Ishikawa (cell line): ENCODE results near the gene PITPNC1.

ENCODE experiments used
- CEBPB ChIP-seq: IDR thresholded peaks from 2 replicates; pipeline ENCODE4 v1.6.1; 2012
- CREB1 ChIP-seq: IDR thresholded peaks from 2 replicates; pipeline ENCODE4 v1.6.1; 2012; ENCODE audit warnings: low read depth
- EP300 ChIP-seq: IDR thresholded peaks from 2 replicates; pipeline ENCODE4 v1.6.1; 2012; ENCODE audit warnings: borderline replicate concordance
- FOXM1 ChIP-seq: IDR thresholded peaks from 2 replicates; pipeline ENCODE4 v1.6.1; 2012; ENCODE audit warnings: low read depth, borderline replicate concordance
- NFIC ChIP-seq: IDR thresholded peaks from 2 replicates; pipeline ENCODE4 v1.6.1; 2012
- RAD21 ChIP-seq: IDR thresholded peaks from 2 replicates; pipeline ENCODE4 v1.6.1; 2012; ENCODE audit warnings: low read depth
- TAF1 ChIP-seq: IDR thresholded peaks from 2 replicates; pipeline ENCODE4 v1.6.1; 2012; ENCODE audit warnings: low read depth, mild to moderate bottlenecking
- TCF12 ChIP-seq: IDR thresholded peaks from 2 replicates; pipeline ENCODE4 v1.6.1; 2012; ENCODE audit warnings: low read depth
- YY1 ChIP-seq: IDR thresholded peaks from 2 replicates; pipeline ENCODE4 v1.6.1; 2012; ENCODE audit warnings: low read depth
- ZBTB7A ChIP-seq: IDR thresholded peaks from 2 replicates; pipeline ENCODE4 v1.6.1; 2012; ENCODE audit warnings: low read depth
- TF ChIP-seq, protein P1 (sequence below): IDR thresholded peaks from 2 replicates; pipeline ENCODE4 v1.6.1; 2012

- no peak for TF ChIP-seq TAF1
- TF ChIP-seq TCF12: no peak
- no peak for TF ChIP-seq CREB1
- no peak for TF ChIP-seq FOXM1
- no peak for TF ChIP-seq NFIC
- TF ChIP-seq, protein P1, sequence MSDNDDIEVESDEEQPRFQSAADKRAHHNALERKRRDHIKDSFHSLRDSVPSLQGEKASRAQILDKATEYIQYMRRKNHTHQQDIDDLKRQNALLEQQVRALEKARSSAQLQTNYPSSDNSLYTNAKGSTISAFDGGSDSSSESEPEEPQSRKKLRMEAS: no peak
- no peak for TF ChIP-seq RAD21
- no peak for TF ChIP-seq YY1
- no peak for TF ChIP-seq EP300
- no peak for TF ChIP-seq CEBPB
- no peak for TF ChIP-seq ZBTB7A
Measured at GRCh38 chr17:67388986-67389385, 11.9 kb downstream of the PITPNC1 start.
